Mucosa of descending colon (tissue), 3 donors: ENCODE measurements around the gene NGLY1. TPM values are rescaled to one million over a fixed set of nuclear protein-coding genes. Genes with fewer than 3 reads are reported as not detected.

Experiments
- ATAC-seq: fragments of 200-7000 bp; cut with Tn5 transposase; one replicate; pipeline ENCODE4 v1.9.1; 2020; ENCODE audit warnings: mild to moderate bottlenecking, moderate library complexity
- DNase-seq, 3 donors: peaks; one replicate each; pipeline ENCODE4 v3.0.0-alpha.2; 2020
- H3K36me3 ChIP-seq: fragments of 200-600 bp; one replicate; pipeline ENCODE4 v1.8.0; 2021; ENCODE audit warnings: low read depth, mild to moderate bottlenecking
- H3K4me1 ChIP-seq: fragments of 200-600 bp; one replicate; pipeline ENCODE4 v1.8.0; 2021; ENCODE audit warnings: low read depth, mild to moderate bottlenecking
- H3K4me3 ChIP-seq: fragments of 200-600 bp; one replicate; pipeline ENCODE4 v1.8.0; 2021; ENCODE audit warnings: mild to moderate bottlenecking
- H3K9me3 ChIP-seq: fragments of 200-600 bp; one replicate; pipeline ENCODE4 v1.8.0; 2021; ENCODE audit warnings: mild to moderate bottlenecking
- intact Hi-C, 2 donors: fragments of 100-400 bp; cut with DNase I in 1 of 2; cut with micrococcal nuclease in 1 of 2; formaldehyde crosslinking; loops; one replicate each; pipeline versions ENCODE4 v1.11.0 to v1.11.1; 2022; cut with DNase I, micrococcal nuclease
- total RNA-seq, 3 donors: library from RNA; stranded (reverse); fragmentation: NEBNext Ultra II Directional in 2 of 3; extraction: Animal tissue kit (Norgen Biotek cat#: 25700) in 2 of 3; gene quantifications; one replicate each; pipeline versions ENCODE4 v1.2.1 to v1.2.4, GENCODE V29; 2021 to 2023
- TF ChIP-seq, protein P1 (sequence below): fragments of 200-600 bp; IDR thresholded peaks from one replicate; pipeline ENCODE4 v1.8.0; 2022; ENCODE audit warnings: antibody characterized with exemption, mild to moderate bottlenecking
- donor health status: DM: no; HTN: no; CAD: no; lungs with moderate emphysema.
- donor health status: DM: no; HTN: no; CAD: no.
- donor health status: DM: no; HTN: yes; CAD: no.

NGLY1 gene
- total RNA-seq, 3 donors from 2014 or later: 37.2 to 57.5 (median 41.1) TPM

- no peak overlapping the region for H3K4me3 ChIP-seq
- TF ChIP-seq, protein P1, sequence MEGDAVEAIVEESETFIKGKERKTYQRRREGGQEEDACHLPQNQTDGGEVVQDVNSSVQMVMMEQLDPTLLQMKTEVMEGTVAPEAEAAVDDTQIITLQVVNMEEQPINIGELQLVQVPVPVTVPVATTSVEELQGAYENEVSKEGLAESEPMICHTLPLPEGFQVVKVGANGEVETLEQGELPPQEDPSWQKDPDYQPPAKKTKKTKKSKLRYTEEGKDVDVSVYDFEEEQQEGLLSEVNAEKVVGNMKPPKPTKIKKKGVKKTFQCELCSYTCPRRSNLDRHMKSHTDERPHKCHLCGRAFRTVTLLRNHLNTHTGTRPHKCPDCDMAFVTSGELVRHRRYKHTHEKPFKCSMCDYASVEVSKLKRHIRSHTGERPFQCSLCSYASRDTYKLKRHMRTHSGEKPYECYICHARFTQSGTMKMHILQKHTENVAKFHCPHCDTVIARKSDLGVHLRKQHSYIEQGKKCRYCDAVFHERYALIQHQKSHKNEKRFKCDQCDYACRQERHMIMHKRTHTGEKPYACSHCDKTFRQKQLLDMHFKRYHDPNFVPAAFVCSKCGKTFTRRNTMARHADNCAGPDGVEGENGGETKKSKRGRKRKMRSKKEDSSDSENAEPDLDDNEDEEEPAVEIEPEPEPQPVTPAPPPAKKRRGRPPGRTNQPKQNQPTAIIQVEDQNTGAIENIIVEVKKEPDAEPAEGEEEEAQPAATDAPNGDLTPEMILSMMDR: no peak
- ATAC-seq (no peak), DNase-seq (no peak)
- H3K36me3 ChIP-seq: no peaks in the 10 kb centered on the region
- no peaks in the 10 kb centered on the region for H3K4me1 ChIP-seq
- intact Hi-C loops: no loop called here
- no peaks in the 10 kb centered on the region for H3K9me3 ChIP-seq
Observed at GRCh38 chr3:25693238-25693637, 90.0 kb downstream of the NGLY1 start.

DNA sequence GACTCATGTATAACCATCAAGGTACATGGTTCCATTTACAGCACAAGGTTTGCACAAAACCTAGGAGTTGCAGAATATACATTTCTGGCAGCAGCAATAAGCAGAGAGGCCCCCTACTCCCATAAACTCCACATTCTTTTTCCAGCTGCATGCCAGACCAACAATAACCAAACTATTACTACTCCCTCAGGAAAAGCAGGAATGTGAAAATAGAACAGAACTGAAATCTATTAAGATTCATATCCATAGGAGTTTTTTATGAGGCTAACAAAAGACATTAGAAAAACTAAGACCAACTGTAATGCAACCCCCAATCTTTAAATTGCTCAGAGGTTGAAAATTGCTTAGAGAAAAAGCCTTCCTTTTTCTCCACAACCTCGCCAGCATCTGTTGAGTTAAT lies 90.9 kb downstream of the NGLY1 start:
- intact Hi-C loops: no loop called here
- TF ChIP-seq, protein P1: no peak
- DNase-seq (no peak), ATAC-seq (no peak)
- no peaks in the 10 kb centered on the region for H3K4me1 ChIP-seq
- H3K9me3 ChIP-seq: no peaks in the 10 kb centered on the region
- no peak overlapping the region for H3K4me3 ChIP-seq
- H3K36me3 ChIP-seq: no peaks in the 10 kb centered on the region

DNA sequence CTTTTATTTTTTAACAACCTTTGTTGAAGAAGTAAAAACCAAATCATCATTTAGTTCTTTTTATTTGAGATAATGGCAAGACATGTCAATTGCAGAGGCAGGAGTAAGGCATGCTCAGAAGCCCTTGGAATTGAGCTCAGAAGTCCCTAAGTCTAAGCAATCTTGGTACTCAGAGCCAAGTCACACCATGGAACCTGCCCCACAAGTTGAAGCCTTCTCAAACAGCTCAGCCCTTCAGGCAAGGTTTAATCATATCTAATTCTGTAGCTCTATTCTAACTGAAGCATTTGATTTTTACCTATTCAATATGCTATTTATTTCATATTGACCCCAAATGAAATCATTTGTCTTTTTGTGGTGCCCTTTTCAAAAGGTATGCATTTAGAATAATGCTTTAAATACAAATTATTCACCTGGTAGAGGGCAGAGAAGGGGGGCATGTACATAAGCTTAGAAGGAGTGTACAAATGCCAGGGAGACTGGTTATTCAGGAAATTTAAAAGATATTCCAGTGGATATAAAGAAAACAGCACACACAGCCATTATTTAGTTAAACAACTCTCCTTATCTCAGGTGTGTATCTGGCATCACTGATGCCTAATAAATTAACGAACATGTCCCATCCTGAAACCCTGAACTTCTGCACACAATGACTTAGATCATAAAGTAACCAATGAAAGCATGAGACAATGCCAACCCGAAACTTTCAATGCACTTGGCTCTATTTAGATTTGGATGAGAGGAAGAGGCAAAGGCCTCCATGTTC lies 92.3 kb downstream of the NGLY1 start:
- ATAC-seq: no peak
- H3K9me3 ChIP-seq: no peaks in the 10 kb centered on the region
- TF ChIP-seq, protein P1: no peak
- DNase-seq: no peak
- intact Hi-C loops: no loop called here
- H3K36me3 ChIP-seq: no peaks in the 10 kb centered on the region
- no peaks in the 10 kb centered on the region for H3K4me1 ChIP-seq
- no peak overlapping the region for H3K4me3 ChIP-seq

DNA sequence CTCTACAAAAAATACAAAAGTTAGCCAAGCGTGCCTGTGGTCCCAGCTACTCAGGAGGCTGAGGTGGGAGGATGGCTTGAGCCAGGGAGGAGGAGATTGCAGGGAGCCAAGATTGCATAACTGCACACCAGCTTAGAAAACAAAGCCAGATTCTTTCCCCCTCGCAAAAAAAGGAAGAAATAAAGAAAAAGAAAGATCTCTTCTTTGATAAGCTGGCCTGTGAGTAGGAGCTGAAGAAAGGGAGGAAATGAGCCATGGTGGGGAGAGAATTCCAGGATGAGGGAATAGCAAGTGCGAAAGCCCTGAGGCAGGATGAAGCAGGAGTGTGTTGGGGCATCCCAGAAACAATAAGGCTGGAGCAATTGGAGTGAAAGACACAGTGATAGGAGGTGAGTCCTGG lies 94.0 kb downstream of the NGLY1 start:
- DNase-seq (no peak), ATAC-seq (no peak)
- Histone ChIP-seq H3K4me3 (no peak overlapping the region), H3K36me3 (no peaks in the 10 kb centered on the region), H3K9me3 (no peaks in the 10 kb centered on the region), H3K4me1 (no peaks in the 10 kb centered on the region)
- intact Hi-C loops: no loop called here
- TF ChIP-seq, protein P1: no peak

- ATAC-seq (peak; percentile 89), DNase-seq (peak in 1 of 3 donors; percentile 35)
- H3K36me3 ChIP-seq: no peaks in the 10 kb centered on the region
- H3K9me3 ChIP-seq: no peaks in the 10 kb centered on the region
- H3K4me1 ChIP-seq: no peaks in the 10 kb centered on the region
- no peak overlapping the region for H3K4me3 ChIP-seq
- TF ChIP-seq, protein P1: no peak
- intact Hi-C loops: no loop called here
Observed at GRCh38 chr3:25687742-25688141, 95.5 kb downstream of the NGLY1 start.
